Type B pancreatic cell (in vitro differentiated cells): ENCODE measurements around the gene JMJD7. TPM values are rescaled to one million over a fixed set of nuclear protein-coding genes. Genes with fewer than 3 reads are reported as not detected.
A peak's percentile ranks its signal among the peaks of the same experiment; 100 is the strongest.

Experiments
- DNase-seq: peaks from one replicate; pipeline ENCODE4 v3.0.0; 2021; ENCODE audit warnings: mixed read lengths; ENCODE audit not compliant: unreplicated experiment; ENCODE audit errors: extremely low spot score
- H3K27ac Mint-ChIP-seq: 2 replicates; pipeline ENCODE4 v1.8.0; 2021; ENCODE audit warnings: mild to moderate bottlenecking, mixed read lengths
- H3K27me3 Mint-ChIP-seq: 2 replicates; pipeline ENCODE4 v1.8.0; 2021; ENCODE audit warnings: mixed read lengths
- H3K36me3 Mint-ChIP-seq: 2 replicates; pipeline ENCODE4 v1.8.0; 2021; ENCODE audit warnings: mixed read lengths
- H3K4me1 Mint-ChIP-seq: one replicate; pipeline ENCODE4 v1.8.0; 2021; ENCODE audit warnings: mixed read lengths; ENCODE audit not compliant: unreplicated experiment
- H3K4me3 Mint-ChIP-seq: 2 replicates; pipeline ENCODE4 v1.8.0; 2021; ENCODE audit warnings: mild to moderate bottlenecking, mixed read lengths
- H3K9me3 Mint-ChIP-seq: 2 replicates; pipeline ENCODE4 v1.8.0; 2021; ENCODE audit warnings: mixed read lengths
- CTCF ChIP-seq: fragments of 200-600 bp; sonication (generic); conservative IDR thresholded peaks from 2 replicates; pipeline ENCODE4 v1.5.0; 2021; ENCODE audit warnings: antibody characterized with exemption, mild to moderate bottlenecking
- total RNA-seq: library from RNA; stranded (reverse); gene quantifications from 2 replicates; pipeline ENCODE4 v1.2.1, GENCODE V29; 2021; ENCODE audit warnings: low replicate concordance

The JMJD7 gene
- total RNA-seq, 1 donor from 2014 or later, result 29.0 TPM

GRCh38 chr15:41878355-41878699, 50.4 kb downstream of the JMJD7 start:
- Mint-ChIP-seq H3K27ac (no peak overlapping the region), H3K4me1 (peaks cover 9% of the 10 kb centered on the region), H3K27me3 (peaks cover 23% of the 10 kb centered on the region), H3K4me3 (no peak overlapping the region), H3K36me3 (no peaks in the 10 kb centered on the region), H3K9me3 (no peaks in the 10 kb centered on the region)
- no peak for DNase-seq
- no peak for TF ChIP-seq CTCF

GRCh38 chr15:41879321-41879845, 51.5 kb downstream of the JMJD7 start:
- Mint-ChIP-seq H3K27ac (no peak overlapping the region), H3K27me3 (peaks cover 27% of the 10 kb centered on the region), H3K9me3 (no peaks in the 10 kb centered on the region), H3K36me3 (no peaks in the 10 kb centered on the region), H3K4me3 (no peak overlapping the region), H3K4me1 (peaks cover 9% of the 10 kb centered on the region)
- no peak for DNase-seq
- TF ChIP-seq CTCF, result no peak

GRCh38 chr15:41880156-41880877, 52.4 kb downstream of the JMJD7 start:
- TF ChIP-seq CTCF, result no peak
- Mint-ChIP-seq H3K27me3 (peaks cover 31% of the 10 kb centered on the region), H3K27ac (no peak overlapping the region), H3K36me3 (no peaks in the 10 kb centered on the region), H3K4me3 (no peak overlapping the region), H3K4me1 (peaks cover 9% of the 10 kb centered on the region), H3K9me3 (no peaks in the 10 kb centered on the region)
- DNase-seq, result no peak

GRCh38 chr15:41881086-41881485, 53.2 kb downstream of the JMJD7 start:
- Mint-ChIP-seq H3K4me3 (peak overlapping the region; percentile 57), H3K27ac (no peak overlapping the region), H3K9me3 (no peaks in the 10 kb centered on the region), H3K36me3 (no peaks in the 10 kb centered on the region), H3K27me3 (peaks cover 31% of the 10 kb centered on the region), H3K4me1 (peaks cover 9% of the 10 kb centered on the region)
- no peak for TF ChIP-seq CTCF
- DNase-seq, result no peak

- no peak for DNase-seq
- Mint-ChIP-seq H3K4me3 (peak overlapping the region; percentile 57), H3K4me1 (peaks cover 9% of the 10 kb centered on the region), H3K36me3 (no peaks in the 10 kb centered on the region), H3K27me3 (peaks cover 31% of the 10 kb centered on the region), H3K27ac (no peak overlapping the region), H3K9me3 (no peaks in the 10 kb centered on the region)
- TF ChIP-seq CTCF, result no peak
Observed at GRCh38 chr15:41881550-41881919, 53.6 kb downstream of the JMJD7 start.
